ENCODE measurements around the gene AMZ2.
A peak's percentile ranks its signal among the peaks of the same experiment; 100 is the strongest.
"Not testable (repeated sequence)": the region's sequence is repeated elsewhere in the genome, so short reads cannot be mapped to it uniquely, and the experiment has no call there.

AMZ2 gene

GRCh38 chr17:68220786-68221185, 27.1 kb upstream of the AMZ2 start:
- DNase-seq: not testable (repeated sequence)

- no peak for DNase-seq
Observed at GRCh38 chr17:68221786-68222185, 26.1 kb upstream of the AMZ2 start.

- no peak for DNase-seq
Observed at GRCh38 chr17:68222606-68223005, 25.2 kb upstream of the AMZ2 start.

GRCh38 chr17:68225055-68225454, 22.8 kb upstream of the AMZ2 start:
- not testable (repeated sequence) for DNase-seq

- not testable (repeated sequence) for DNase-seq
Observed at GRCh38 chr17:68228039-68228680, 19.7 kb upstream of the AMZ2 start.

- DNase-seq: no peak
Observed at GRCh38 chr17:68228817-68229570, 18.8 kb upstream of the AMZ2 start.

GRCh38 chr17:68229619-68230018, 18.2 kb upstream of the AMZ2 start:
- DNase-seq: no peak

- DNase-seq: not testable (repeated sequence)
Observed at GRCh38 chr17:68231131-68231530, 16.7 kb upstream of the AMZ2 start.

- DNase-seq: no peak
Observed at GRCh38 chr17:68231541-68231940, 16.3 kb upstream of the AMZ2 start.

GRCh38 chr17:68232741-68233140, 15.1 kb upstream of the AMZ2 start:
- DNase-seq: not testable (repeated sequence)

- peak; percentile 28 to 34 for DNase-seq
Observed at GRCh38 chr17:68234726-68235335, 13.0 kb upstream of the AMZ2 start.

- DNase-seq: not testable (repeated sequence)
Observed at GRCh38 chr17:68235336-68235791, 12.5 kb upstream of the AMZ2 start.

- DNase-seq: peak; percentile 56 to 61
Observed at GRCh38 chr17:68237369-68238163, 10.3 kb upstream of the AMZ2 start.

GRCh38 chr17:68238164-68238870, 9.5 kb upstream of the AMZ2 start:
- DNase-seq: no peak

- DNase-seq: no peak
Observed at GRCh38 chr17:68238871-68239253, 9.0 kb upstream of the AMZ2 start.

- DNase-seq: no peak
Observed at GRCh38 chr17:68239632-68240366, 8.0 kb upstream of the AMZ2 start.

GRCh38 chr17:68246271-68247028, 1.4 kb upstream of the AMZ2 start:
- DNase-seq: no peak

- DNase-seq: peak in 1 of 2 experiments; percentile 41
Observed at GRCh38 chr17:68248199-68248825, 469 bp downstream of the AMZ2 start.

- DNase-seq: peak in 1 of 2 experiments; percentile 19
Observed at GRCh38 chr17:68248891-68249290, 1.0 kb downstream of the AMZ2 start.

GRCh38 chr17:68249354-68249765, 1.5 kb downstream of the AMZ2 start:
- DNase-seq: peak; percentile 41 to 43
